GM12878 (cell line): ENCODE data around the gene CFAP61.

ENCODE experiments used
- ASH2L ChIP-seq: fragments of 300-600, 200-600 bp; sonication (generic); IDR thresholded peaks from 2 replicates; pipeline ENCODE4 v1.6.1; 2017; ENCODE audit warnings: low read depth, mild to moderate bottlenecking, borderline replicate concordance
- JUND ChIP-seq: IDR thresholded peaks from 2 replicates; pipeline ENCODE4 v1.6.1; 2012; ENCODE audit warnings: low read depth, mild to moderate bottlenecking, low read length, improper control_type of control experiment, moderate library complexity
- KDM1A ChIP-seq: fragments of 200-600 bp; sonication (generic); IDR thresholded peaks from 2 replicates; pipeline ENCODE4 v1.6.1; 2016; ENCODE audit warnings: borderline replicate concordance
- SRF ChIP-seq, 2 experiments: IDR thresholded peaks; 2 replicates each; pipeline ENCODE4 v1.6.1; 2011; ENCODE audit warnings: low read depth in 2 of 2, low read length in 2 of 2, mild to moderate bottlenecking in 1 of 2, moderate library complexity in 1 of 2

- TF ChIP-seq KDM1A (no peak), JUND (no peak), SRF (IDR thresholded peaks at IDR 0.05; ENCODE audit: low read depth in 2 of 2, low read length in 2 of 2) (no peak), ASH2L (no peak)
Measured at GRCh38 chr20:20207872-20208271, 155.5 kb downstream of the CFAP61 start.
